T-helper 9 cell (primary cell): ENCODE results near the gene CNTN1.

Source experiments
- DNase-seq: peaks from one replicate; pipeline ENCODE4 v3.0.0-alpha.2; 2020

The CNTN1 gene

DNA sequence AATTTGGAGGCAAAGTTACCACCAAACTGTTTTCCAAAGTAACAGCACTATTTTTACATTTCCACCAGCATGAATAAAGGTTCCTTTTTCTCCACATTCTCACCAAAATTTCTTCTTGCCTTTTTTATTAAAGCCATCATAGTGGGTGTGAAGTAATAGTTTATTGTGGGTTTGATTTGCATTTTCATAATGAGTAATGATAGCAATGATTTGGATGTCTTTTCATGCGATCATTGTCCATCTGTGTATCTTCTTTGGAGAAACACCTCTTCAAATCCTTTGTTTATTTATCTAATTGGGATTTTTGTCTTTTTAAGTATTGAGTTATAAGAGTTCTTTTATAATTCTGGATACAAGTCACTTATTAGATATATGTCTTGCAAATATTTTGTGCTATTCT lies 172.7 kb downstream of the CNTN1 start:
- no peak for DNase-seq

DNA sequence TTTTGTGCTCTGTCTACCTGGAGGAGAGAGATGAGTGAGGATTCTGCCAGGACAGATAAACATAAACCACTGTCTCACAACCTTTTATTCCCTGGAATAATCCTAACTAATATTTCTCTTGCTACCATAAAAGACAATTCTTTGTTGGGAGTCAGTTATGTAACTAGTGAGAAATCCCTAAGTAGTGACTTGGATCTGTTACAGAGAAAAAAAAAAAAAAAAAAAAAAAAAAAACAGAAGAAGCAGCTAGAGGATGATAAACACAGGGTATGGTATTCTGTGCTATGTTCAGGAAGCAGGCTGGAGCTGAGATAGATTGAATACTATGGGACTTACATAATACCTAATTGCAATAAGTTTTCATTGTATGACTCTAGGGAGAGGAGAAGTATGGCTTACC lies 178.7 kb downstream of the CNTN1 start:
- no peak for DNase-seq

- no peak for DNase-seq
These were observed 182.6 kb downstream of the CNTN1 start for GRCh38 chr12:40874868-40875267.

GRCh38 chr12:40889329-40889728 lies 197.1 kb downstream of the CNTN1 start:
- no peak for DNase-seq

GRCh38 chr12:40892528-40892927 lies 200.3 kb downstream of the CNTN1 start:
- no peak for DNase-seq

DNA sequence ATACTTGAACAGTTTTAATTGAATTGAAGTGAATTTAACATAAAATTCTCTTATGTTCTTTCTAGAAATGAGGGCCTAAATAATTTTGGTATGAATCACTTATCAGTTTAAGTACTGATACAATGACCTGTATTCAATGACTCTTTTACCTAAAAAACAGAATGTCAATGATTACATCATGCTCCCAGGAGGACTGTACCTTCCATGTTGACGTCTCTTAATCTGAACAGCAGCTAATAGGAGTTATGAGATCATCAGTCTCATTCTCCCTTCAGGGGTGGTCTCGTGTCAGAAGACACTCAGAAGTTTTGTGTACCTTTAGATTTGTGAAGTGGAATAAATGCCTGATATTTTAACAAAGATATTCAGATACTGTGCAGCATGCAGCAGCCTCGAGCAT lies 206.3 kb downstream of the CNTN1 start:
- no peak for DNase-seq

DNA sequence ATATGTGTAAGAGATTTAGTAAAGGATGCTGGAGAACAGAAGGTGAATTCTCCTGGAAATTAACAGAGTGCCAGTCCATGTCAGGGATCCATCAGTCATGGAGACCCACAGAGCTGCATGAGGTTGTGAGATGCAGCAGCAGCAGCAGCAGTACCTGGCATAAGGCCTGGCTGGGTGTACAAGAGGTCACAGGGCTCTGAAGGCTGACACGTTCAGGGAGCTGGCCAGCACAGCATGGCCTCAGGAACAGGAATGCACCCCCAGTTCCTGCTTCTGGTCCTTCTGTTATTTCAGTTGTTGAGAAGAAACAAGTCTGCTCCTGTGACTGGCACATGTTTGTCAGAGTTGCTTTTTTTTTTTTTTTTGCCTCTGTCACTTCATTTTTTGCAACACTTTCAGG lies 210.8 kb downstream of the CNTN1 start:
- no peak for DNase-seq

GRCh38 chr12:40907115-40907527 lies 214.9 kb downstream of the CNTN1 start:
- no peak for DNase-seq

GRCh38 chr12:40911676-40912075 lies 219.4 kb downstream of the CNTN1 start:
- no peak for DNase-seq

GRCh38 chr12:40915172-40915571 lies 222.9 kb downstream of the CNTN1 start:
- no peak for DNase-seq

- no peak for DNase-seq
These were observed 225.3 kb downstream of the CNTN1 start for GRCh38 chr12:40917561-40917960.

GRCh38 chr12:40921563-40922163 lies 229.4 kb downstream of the CNTN1 start:
- DNase-seq, result no peak

- DNase-seq, result no peak
These were observed 245.7 kb downstream of the CNTN1 start for GRCh38 chr12:40937891-40938290.

DNA sequence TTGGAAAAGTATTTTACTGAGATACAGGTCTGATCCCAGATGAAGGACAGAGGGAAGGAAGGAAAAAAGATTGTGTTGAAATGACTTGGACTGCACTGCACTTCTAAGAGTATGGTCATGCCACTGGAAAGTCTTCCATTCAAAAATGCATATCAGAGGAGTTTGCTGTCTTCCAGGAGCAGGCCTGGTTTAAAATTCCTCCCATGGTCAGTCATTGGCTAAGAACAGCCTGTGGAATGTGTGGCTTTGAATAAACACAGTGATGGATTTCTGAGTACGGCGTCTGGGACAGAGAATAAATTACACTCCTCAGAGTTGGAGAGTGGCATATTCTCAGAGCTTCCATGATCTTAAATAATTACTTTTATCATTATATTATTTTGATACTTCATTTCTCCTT lies 250.1 kb downstream of the CNTN1 start:
- no peak for DNase-seq

DNA sequence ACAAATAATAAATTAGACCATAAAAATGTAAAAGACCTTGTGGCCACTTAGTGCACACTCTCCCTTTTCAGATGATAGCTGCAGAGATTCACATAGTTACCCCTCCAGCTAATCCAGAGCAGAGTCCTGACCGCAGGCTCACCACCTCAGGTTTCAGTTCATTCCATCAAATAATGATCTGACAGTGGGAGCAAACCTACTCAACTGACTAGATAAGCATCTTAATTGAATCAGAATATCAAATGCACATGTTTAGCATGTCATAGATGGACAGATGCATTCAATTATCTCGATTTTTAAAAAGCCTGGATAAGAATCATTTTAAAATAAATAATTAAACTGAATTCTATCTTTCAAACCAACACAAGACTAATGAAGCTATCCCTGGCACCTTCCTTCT lies 253.5 kb downstream of the CNTN1 start:
- DNase-seq, result no peak

DNA sequence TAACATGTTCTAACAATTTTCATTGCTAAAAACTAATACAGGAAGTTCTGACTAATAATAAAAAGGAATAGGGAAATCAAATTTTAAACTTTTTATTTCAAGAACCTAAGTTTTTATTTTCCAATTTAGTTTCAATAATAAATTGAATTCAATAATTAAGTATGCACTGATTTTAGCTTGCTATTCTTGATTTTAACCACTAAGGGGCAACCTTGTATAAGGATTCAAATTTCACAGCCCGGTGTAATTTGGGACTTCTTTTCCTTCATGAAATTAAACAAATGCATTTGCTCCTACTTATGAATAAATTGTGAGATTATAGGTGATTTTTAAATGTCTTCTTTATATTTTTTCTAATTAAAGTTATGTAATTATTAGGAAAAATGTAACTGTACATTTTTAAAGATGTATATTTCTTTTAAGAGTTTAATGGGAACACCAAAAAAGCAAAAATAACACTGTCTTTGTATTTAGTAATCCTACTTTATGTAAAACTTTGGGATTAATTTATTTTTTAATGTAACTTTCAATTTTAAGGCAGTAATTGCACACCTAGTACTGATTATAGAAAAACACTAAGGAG lies 254.5 kb downstream of the CNTN1 start:
- DNase-seq, result no peak

- DNase-seq, result no peak
These were observed 255.6 kb downstream of the CNTN1 start for GRCh38 chr12:40947797-40948196.

DNA sequence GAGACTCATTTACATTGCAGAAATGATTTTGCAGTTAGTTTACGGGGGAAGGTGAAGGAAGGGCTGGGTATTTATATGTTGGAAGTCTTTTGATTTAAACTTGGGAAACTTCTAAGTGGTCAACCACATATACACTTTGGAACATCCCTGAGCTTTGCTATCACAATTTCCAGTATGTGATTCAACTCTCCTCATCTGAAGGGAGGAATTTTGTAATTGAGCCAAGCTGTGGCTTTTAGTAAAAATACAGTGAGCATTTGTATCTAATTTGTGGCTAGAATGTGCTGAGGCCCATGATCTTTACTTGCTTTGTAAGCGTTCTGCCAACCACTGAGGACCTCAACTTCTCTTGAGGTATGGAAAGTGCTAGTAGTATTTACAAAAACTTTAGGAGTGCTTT lies 260.8 kb downstream of the CNTN1 start:
- no peak for DNase-seq

GRCh38 chr12:40957417-40957816 lies 265.2 kb downstream of the CNTN1 start:
- no peak for DNase-seq

DNA sequence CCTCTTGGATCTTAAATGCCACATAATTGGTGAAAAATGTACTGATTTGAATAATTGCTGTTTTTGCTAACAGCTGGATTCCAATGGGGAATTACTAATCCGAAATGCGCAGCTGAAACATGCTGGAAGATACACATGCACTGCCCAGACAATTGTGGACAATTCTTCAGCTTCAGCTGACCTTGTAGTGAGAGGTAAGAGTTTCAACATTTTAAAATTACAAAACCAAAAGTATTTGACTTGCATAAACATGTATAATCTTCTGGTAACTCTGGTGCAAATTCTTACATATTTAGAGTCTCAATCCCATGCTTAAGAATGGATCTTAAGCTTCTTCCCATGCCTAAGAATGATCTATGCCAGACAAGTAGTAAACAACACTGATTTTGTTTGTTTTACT lies 266.8 kb downstream of the CNTN1 start:
- DNase-seq, result no peak

DNA sequence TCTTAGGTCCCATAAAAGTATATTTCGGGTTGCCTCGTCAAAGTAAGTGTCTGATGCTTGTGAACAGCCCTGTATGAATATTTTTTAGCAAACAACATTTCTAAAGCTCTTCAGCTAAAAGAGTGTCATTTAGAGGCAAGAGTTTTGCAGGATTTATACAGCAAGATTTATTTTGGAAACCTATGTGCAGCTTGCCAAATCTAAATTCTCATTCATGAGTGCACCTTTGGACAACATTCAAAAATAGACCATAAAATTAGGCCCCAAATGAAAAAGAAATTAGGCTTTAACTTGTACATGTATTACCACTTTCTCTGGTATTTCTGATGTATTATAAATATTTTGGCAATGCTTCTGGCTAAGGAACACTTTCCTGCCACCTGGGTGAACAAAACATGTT lies 271.5 kb downstream of the CNTN1 start:
- DNase-seq, result no peak

DNA sequence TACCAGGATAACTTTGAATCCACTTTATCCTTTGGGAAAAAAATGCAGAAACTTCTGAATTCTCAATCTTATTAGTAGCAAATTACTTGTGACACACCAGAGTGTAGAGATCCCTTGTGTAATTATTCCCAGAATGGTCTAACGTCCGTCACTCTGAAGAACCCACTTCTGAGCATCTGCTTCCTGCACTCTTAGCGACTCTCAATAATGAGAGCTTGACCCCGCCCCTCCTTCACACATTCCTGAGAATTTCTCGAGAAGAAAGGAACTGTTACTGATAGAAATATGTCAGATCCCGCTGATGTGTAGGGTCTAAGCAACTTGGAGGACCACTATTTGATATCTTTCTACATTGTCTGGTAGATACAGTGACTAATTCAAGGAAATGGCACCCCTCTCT lies 277.6 kb downstream of the CNTN1 start:
- DNase-seq, result no peak

GRCh38 chr12:40970320-40970907 lies 278.2 kb downstream of the CNTN1 start:
- DNase-seq, result no peak

GRCh38 chr12:40971911-40972310 lies 279.7 kb downstream of the CNTN1 start:
- no peak for DNase-seq

- DNase-seq, result no peak
These were observed 284.3 kb downstream of the CNTN1 start for GRCh38 chr12:40976546-40976945.
